A673 (cell line): ENCODE measurements around the gene HOMEZ. TPM values are rescaled to one million over a fixed set of nuclear protein-coding genes. Genes with fewer than 3 reads are reported as not detected.

Source experiments
- BruUV-seq: library from RNA; stranded (reverse); fragments of 400-500 nt; replicated peaks from 2 replicates; lab custom pipeline; 2021; lab: Mats Ljungman, UMichigan
- CTCF ChIA-PET: fragments of 300-600 bp; sonication (Branson Sonifier 250); formaldehyde crosslinking; loops from one replicate; lab custom pipeline; 2022; ENCODE audit warnings: antibody characterized with exemption; lab: Charles Lee
- POLR2A ChIA-PET: fragments of 300-600 bp; sonication (Branson Sonifier 250); formaldehyde crosslinking; loops from one replicate; lab custom pipeline; 2022; ENCODE audit warnings: antibody characterized with exemption; ENCODE audit not compliant: low non-redundant PET; lab: Charles Lee
- DNase-seq: peaks from one replicate; pipeline ENCODE4 v3.0.0-alpha.2; 2015; ENCODE audit warnings: low spot score
- H3K27ac ChIP-seq: fragments of 200-600 bp; sonication (generic); 2 replicates; pipeline ENCODE4 v1.5.1; 2016; ENCODE audit warnings: mixed run types, low read depth, mild to moderate bottlenecking, mixed read lengths, antibody characterized with exemption, low read length; ENCODE audit not compliant: poor library complexity, severe bottlenecking
- H3K27me3 ChIP-seq: fragments of 200-600 bp; sonication (generic); replicated peaks from 2 replicates; pipeline ENCODE4 v1.6.1; 2017; ENCODE audit warnings: mixed run types, low read depth, mild to moderate bottlenecking, mixed read lengths, antibody characterized with exemption, low read length; ENCODE audit not compliant: insufficient read depth, poor library complexity
- H3K36me3 ChIP-seq: fragments of 200-600 bp; sonication (generic); 2 replicates; pipeline ENCODE4 v1.6.1; 2016; ENCODE audit warnings: mixed run types, mild to moderate bottlenecking, mixed read lengths, antibody characterized with exemption, low read length; ENCODE audit not compliant: insufficient read depth, poor library complexity, severe bottlenecking
- H3K4me1 ChIP-seq: fragments of 200-600 bp; sonication (generic); 2 replicates; pipeline ENCODE4 v1.6.1; 2017; ENCODE audit warnings: mixed run types, mild to moderate bottlenecking, mixed read lengths, antibody characterized with exemption, low read length; ENCODE audit not compliant: insufficient read depth, poor library complexity, severe bottlenecking
- H3K4me3 ChIP-seq: fragments of 200-600 bp; sonication (generic); 2 replicates; pipeline ENCODE4 v1.5.1; 2016; ENCODE audit warnings: low read depth, mixed run types, mild to moderate bottlenecking, mixed read lengths, low read length; ENCODE audit not compliant: poor library complexity, severe bottlenecking
- H3K9me3 ChIP-seq: fragments of 200-600 bp; sonication (generic); 2 replicates; pipeline ENCODE4 v1.6.1; 2016; ENCODE audit warnings: mixed run types, low read depth, mild to moderate bottlenecking, mixed read lengths, antibody characterized with exemption, low read length; ENCODE audit not compliant: poor library complexity, severe bottlenecking
- CTCF ChIP-seq: fragments of 300-800, 200-600 bp; sonication (generic); conservative IDR thresholded peaks from 2 replicates; pipeline ENCODE4 v1.5.1; 2017; ENCODE audit warnings: low read depth, mild to moderate bottlenecking, antibody characterized with exemption, low read length, moderate library complexity, mixed read lengths
- EZH2 ChIP-seq: fragments of 200-600 bp; sonication (generic); IDR thresholded peaks from 2 replicates; pipeline ENCODE4 v1.6.1; 2017; ENCODE audit warnings: borderline replicate concordance, low read depth, mild to moderate bottlenecking, mixed read lengths, antibody characterized with exemption, low read length; ENCODE audit not compliant: poor library complexity, severe bottlenecking
- intact Hi-C: fragments of 100-400 bp; cut with micrococcal nuclease; formaldehyde crosslinking; loops from one replicate; pipeline ENCODE4 v1.10.0; 2022; ENCODE audit not compliant: unreplicated experiment
- total RNA-seq: library from RNA; stranded (reverse); gene quantifications from 2 replicates; pipeline ENCODE4 v1.2.3, GENCODE V29; 2021

The HOMEZ gene
- total RNA-seq, 1 experiment from 2014 or later, result 6.3 TPM

GRCh38 chr14:23259426-23259825 is 26.5 kb downstream of the HOMEZ start:
- CTCF ChIA-PET, result interaction anchor here (1.3 kb wide), 1 partner anchor 139 kb away, joined by 6 read pairs; no protein-coding TSS in a partner anchor
- BruUV-seq, result no TSS peak
- no peaks in the 10 kb centered on the region for H3K36me3 ChIP-seq
- no peaks in the 10 kb centered on the region for H3K4me1 ChIP-seq
- DNase-seq, result peak; percentile 52
- intact Hi-C loops, result no loop called here
- no peak overlapping the region for H3K27ac ChIP-seq
- no peak overlapping the region for H3K4me3 ChIP-seq
- POLR2A ChIA-PET, result interaction anchor here (0.8 kb wide), 1 partner anchor 343 kb away, joined by 4 read pairs; no protein-coding TSS in a partner anchor
- TF ChIP-seq EZH2 (no peak), CTCF (no peak)
- peaks cover 12% of the 10 kb centered on the region for H3K27me3 ChIP-seq
- H3K9me3 ChIP-seq, result no peaks in the 10 kb centered on the region

- no peaks in the 10 kb centered on the region for H3K4me1 ChIP-seq
- intact Hi-C loops, result no loop called here
- peaks cover 12% of the 10 kb centered on the region for H3K27me3 ChIP-seq
- H3K4me3 ChIP-seq, result no peak overlapping the region
- BruUV-seq, result no TSS peak
- ChIA-PET CTCF (no interaction called here), POLR2A (no interaction called here)
- no peaks in the 10 kb centered on the region for H3K9me3 ChIP-seq
- H3K36me3 ChIP-seq, result no peaks in the 10 kb centered on the region
- no peak overlapping the region for H3K27ac ChIP-seq
- no peak for DNase-seq
- TF ChIP-seq CTCF (no peak), EZH2 (no peak)
Observed at GRCh38 chr14:23258256-23258655, 27.7 kb downstream of the HOMEZ start.

GRCh38 chr14:23252420-23253333 is 33.3 kb downstream of the HOMEZ start:
- H3K27ac ChIP-seq, result no peak overlapping the region
- ChIA-PET POLR2A (no interaction called here), CTCF (no interaction called here)
- no peaks in the 10 kb centered on the region for H3K4me1 ChIP-seq
- H3K9me3 ChIP-seq, result no peaks in the 10 kb centered on the region
- no peak for DNase-seq
- intact Hi-C loops, result no loop called here
- no peaks in the 10 kb centered on the region for H3K27me3 ChIP-seq
- H3K36me3 ChIP-seq, result no peaks in the 10 kb centered on the region
- TF ChIP-seq CTCF (no peak), EZH2 (no peak)
- no TSS peak for BruUV-seq
- no peak overlapping the region for H3K4me3 ChIP-seq
